Activated CD4-positive, alpha-beta memory T cell treated with anti-CD3 and anti-CD28 coated beads, Interleukin-2, amount 10 ng/mL, durations not matched to agents 7 days and 5 days (primary cell): ENCODE results near the gene FAM50B. TPM values are rescaled to one million over a fixed set of nuclear protein-coding genes. Genes with fewer than 3 reads are reported as not detected.

Experiments used
- CTCF ChIA-PET: fragments of 350-600 bp; sonication (Branson Sonifier 250); formaldehyde crosslinking; loops from one replicate; lab custom pipeline; 2021; ENCODE audit warnings: antibody characterized with exemption, inconsistent platforms; lab: Charles Lee
- POLR2A ChIA-PET: fragments of 350-600 bp; sonication (Branson Sonifier 250); formaldehyde crosslinking; loops from one replicate; lab custom pipeline; 2021; ENCODE audit warnings: antibody characterized with exemption; lab: Charles Lee
- DNase-seq: peaks from one replicate; pipeline ENCODE4 v3.0.0-alpha.2; 2020
- H3K27ac Mint-ChIP-seq: one replicate; pipeline ENCODE4 v1.8.0; 2021; ENCODE audit warnings: mild to moderate bottlenecking, mixed read lengths
- H3K27me3 Mint-ChIP-seq: one replicate; pipeline ENCODE4 v1.8.0; 2021; ENCODE audit warnings: mixed read lengths
- H3K36me3 Mint-ChIP-seq: one replicate; pipeline ENCODE4 v1.8.0; 2021; ENCODE audit warnings: low read depth, mixed read lengths
- H3K4me1 Mint-ChIP-seq: one replicate; pipeline ENCODE4 v1.8.0; 2021; ENCODE audit warnings: mixed read lengths
- H3K4me3 Mint-ChIP-seq: one replicate; pipeline ENCODE4 v1.8.0; 2021; ENCODE audit warnings: mild to moderate bottlenecking, mixed read lengths
- H3K9me3 Mint-ChIP-seq: one replicate; pipeline ENCODE4 v1.8.0; 2021; ENCODE audit warnings: mixed read lengths
- total RNA-seq, 2 experiments: library from RNA; stranded (reverse); gene quantifications; one replicate each; pipeline ENCODE4 v1.2.3, GENCODE V29; 2021

The FAM50B gene, protein sequence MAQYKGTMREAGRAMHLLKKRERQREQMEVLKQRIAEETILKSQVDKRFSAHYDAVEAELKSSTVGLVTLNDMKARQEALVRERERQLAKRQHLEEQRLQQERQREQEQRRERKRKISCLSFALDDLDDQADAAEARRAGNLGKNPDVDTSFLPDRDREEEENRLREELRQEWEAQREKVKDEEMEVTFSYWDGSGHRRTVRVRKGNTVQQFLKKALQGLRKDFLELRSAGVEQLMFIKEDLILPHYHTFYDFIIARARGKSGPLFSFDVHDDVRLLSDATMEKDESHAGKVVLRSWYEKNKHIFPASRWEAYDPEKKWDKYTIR
- 10 to 100 TPM; 14.4 to 14.7 TPM for total RNA-seq

DNA sequence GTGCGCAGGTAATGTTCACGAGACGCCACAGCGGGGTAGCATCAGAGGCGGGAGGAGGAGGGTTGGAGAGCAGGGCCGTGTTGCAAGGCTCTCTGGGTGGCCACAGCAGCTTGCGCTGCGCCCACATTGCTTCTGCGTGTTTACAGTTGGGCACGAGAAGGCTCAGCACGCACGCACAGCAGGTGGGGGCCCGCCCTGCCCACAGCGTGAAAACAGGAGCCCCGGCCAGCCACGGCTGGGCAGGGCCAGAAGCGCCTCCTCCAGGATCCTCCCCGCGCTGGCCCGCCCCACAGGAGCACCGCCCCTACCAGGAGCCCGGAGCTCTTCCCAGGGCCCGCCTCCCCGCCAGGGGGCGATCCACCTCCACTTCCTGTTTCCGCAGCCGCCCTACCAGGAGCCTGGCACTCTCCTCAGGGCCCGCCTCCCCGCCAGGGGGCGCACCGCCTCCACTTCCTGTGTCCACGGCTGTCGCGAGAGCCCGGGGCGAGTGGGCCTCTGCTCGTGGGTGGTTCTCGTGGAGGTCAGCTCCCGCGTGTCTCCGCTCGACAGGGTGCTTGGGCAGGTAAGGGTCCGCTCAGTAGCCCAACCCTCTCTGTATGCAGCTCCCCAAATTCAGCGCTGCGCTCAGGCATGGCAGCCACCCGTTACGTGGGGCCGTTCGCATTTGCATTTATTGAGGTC is at the start of gene FAM50B:
Gene FAM50B, plus strand, starts transcription at position 449 of the 681 bp plus-strand sequence. CDS start 439 bp downstream, outside the sequence.
- CTCF ChIA-PET = interaction anchor here (0.6 to 6.4 kb wide), 39 partner anchors 8 to 1248 kb away, joined by 3 to 67 read pairs (median 4); a partner anchor contains a TSS
- H3K4me3 Mint-ChIP-seq = peak within 1 kb of the TSS; percentile 75
- peaks cover 37% of the 10 kb centered on the region for H3K4me1 Mint-ChIP-seq
- H3K36me3 Mint-ChIP-seq = peaks cover 15% of the 10 kb centered on the region
- H3K27me3 Mint-ChIP-seq = no peaks in the 10 kb centered on the region
- peak; percentile 94 for DNase-seq
- peak within 1 kb of the TSS; percentile 78 for H3K27ac Mint-ChIP-seq
- H3K9me3 Mint-ChIP-seq = peaks cover 5% of the 10 kb centered on the region
- POLR2A ChIA-PET = interaction anchor here (0.8 to 3.6 kb wide), 11 partner anchors 18 to 286 kb away, joined by 3 to 34 read pairs (median 5); partner anchors contain the start of gene ECI2

DNA sequence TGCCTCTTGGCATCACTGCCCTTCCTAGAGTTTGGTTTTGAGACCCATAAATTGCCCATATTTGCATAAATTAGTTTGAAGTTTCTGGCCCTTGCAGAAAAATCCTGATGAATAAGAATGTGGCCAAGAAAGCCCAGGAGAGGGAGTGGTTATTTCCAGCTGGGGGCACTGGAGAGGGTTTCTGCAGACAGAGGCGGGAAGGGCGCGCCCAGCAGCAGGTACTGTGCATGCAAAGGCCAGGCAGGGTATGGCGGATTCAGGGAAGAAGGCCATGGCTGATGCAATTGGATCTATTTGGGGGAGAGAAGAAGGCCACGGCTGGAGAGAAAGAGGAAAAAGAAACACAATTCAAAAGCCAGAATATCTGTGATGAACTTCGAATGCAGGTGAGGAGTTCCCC is 49.5 kb upstream of the FAM50B start:
- H3K9me3 Mint-ChIP-seq = no peaks in the 10 kb centered on the region
- POLR2A ChIA-PET = no interaction called here
- CTCF ChIA-PET = interaction anchor here (1.4 kb wide), 1 partner anchor 24 kb away, joined by 3 read pairs; no protein-coding TSS in a partner anchor

DNA sequence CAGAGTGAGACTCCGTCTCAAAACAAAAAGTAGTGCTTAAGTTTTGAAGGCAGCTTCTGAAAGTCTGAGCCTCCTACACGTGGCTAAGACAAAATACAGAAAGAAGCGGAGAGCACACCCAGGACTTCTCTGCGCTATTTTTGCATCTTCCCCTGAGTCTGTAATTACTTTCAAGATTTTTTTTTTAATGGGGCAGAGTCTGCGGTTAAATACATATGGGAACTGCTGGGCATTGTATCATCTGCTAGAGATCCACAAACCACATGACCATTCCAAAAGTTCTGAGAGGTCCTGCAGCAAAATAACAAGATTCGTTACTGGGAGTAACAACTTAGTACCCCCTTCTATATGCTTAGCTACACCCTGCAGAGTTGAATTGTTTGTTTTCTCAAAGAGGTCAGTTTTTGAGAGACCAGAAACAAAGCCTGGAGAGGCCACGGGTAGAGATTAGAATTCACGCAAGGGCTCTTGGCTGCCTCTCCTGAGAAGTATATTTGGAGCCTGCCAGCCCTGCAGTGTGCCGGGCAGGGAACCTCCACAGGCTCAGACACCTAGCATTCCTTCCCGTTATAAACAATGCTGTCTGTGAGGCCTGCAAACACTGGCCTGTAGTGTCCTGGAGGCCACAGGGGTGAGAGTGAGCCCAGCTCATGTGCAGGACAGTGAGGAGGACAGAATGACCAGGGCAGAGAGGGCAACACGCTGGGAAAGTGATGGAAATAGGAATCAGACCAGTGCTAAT is 48.2 kb upstream of the FAM50B start:
- Mint-ChIP-seq H3K4me3 (no peak overlapping the region), H3K27ac (no peak overlapping the region), H3K9me3 (no peaks in the 10 kb centered on the region), H3K4me1 (peaks cover 3% of the 10 kb centered on the region), H3K27me3 (peaks cover 1% of the 10 kb centered on the region), H3K36me3 (no peaks in the 10 kb centered on the region)
- ChIA-PET POLR2A (no interaction called here), CTCF (no interaction called here)
- DNase-seq = no peak

More for the DNA sequence above, 49.5 kb upstream of the FAM50B start:
- no peak overlapping the region for H3K4me3 Mint-ChIP-seq
- H3K27me3 Mint-ChIP-seq = peaks cover 1% of the 10 kb centered on the region
- no peaks in the 10 kb centered on the region for H3K36me3 Mint-ChIP-seq
- no peak overlapping the region for H3K27ac Mint-ChIP-seq
- peaks cover 3% of the 10 kb centered on the region for H3K4me1 Mint-ChIP-seq
- DNase-seq = no peak

DNA sequence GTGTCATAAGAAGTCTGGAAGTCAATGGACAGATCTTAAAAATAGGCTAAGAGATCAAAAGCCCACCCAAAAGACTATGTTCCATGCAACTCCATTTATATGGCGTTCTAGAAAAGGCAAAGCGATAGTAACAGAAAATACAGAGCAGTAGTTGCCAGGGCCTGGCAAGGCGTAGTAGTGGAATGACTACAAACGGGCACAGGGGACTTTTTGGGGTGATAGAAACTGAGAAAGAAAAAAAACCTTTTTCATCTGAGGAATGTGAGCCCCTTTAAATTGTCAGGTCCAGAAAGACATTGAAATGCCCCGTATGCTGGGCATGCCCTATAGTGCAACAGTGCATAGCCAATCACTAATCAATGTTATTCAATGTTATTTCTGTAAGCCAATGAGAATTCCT is 47.2 kb upstream of the FAM50B start:
- no peak for DNase-seq
- Mint-ChIP-seq H3K4me1 (peaks cover 3% of the 10 kb centered on the region), H3K36me3 (no peaks in the 10 kb centered on the region), H3K27ac (no peak overlapping the region), H3K9me3 (no peaks in the 10 kb centered on the region), H3K27me3 (peaks cover 1% of the 10 kb centered on the region), H3K4me3 (no peak overlapping the region)
- ChIA-PET POLR2A (no interaction called here), CTCF (no interaction called here)

DNA sequence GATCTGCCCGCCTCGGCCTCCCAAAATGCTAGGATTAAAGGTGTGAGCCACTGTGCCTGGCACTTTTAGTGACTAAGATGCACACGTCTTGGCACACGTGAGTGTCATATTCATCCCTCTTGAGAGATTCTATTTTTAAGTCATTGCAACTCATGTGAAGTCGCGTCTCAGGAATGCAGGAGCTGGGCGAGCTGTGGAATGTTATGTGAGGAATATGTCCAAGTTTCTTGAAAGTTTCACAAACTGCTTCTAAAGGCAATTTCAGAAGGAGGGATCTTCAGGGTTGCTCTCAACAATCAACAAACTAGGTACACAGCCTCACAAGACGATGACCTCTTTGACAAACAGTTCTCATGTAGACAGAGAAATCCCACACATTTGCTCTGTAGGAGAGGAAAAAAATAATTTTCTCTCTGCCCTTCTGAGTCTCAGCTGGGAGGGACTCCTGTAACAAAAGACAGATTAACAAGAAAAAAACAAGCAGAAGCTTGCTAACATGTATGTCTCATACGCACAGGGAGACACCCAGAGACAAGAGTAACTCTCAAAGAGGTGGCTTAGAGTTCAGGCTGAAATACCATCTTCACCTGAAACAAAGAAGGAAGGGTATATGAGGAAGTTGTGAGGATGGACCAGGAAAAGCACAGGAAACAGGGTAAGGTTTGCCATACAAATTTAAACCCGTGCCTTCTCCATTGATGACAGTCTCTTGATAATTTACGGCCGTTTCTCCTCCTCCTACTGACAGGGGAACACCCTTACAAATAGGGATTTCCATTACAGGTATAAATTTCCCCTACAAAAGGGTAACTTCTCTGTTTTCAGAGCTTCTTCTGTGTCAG is 45.3 kb upstream of the FAM50B start:
- H3K4me1 Mint-ChIP-seq = peaks cover 3% of the 10 kb centered on the region
- H3K4me3 Mint-ChIP-seq = no peak overlapping the region
- no peaks in the 10 kb centered on the region for H3K9me3 Mint-ChIP-seq
- CTCF ChIA-PET = no interaction called here
- no peak for DNase-seq
- POLR2A ChIA-PET = no interaction called here
- H3K27ac Mint-ChIP-seq = no peak overlapping the region
- H3K27me3 Mint-ChIP-seq = peaks cover 1% of the 10 kb centered on the region
- H3K36me3 Mint-ChIP-seq = no peaks in the 10 kb centered on the region

DNA sequence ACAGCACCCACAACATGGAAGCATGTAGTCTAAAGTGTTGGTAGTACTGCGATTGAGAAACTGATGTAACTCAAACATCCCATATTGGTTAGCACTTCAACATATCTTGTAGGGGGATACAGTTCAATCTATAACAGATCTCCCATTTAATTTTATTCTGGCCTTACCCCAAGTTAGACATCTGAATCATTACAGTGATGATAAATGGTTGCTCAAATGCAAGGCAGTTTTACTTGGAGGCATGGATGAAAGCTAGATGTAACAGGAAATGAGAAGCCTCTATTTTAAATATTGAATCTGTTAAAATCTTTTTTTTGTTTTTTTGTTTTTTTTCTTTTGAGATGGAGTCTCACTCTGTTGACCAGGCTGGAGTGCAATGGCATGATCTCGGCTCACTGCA is 44.2 kb upstream of the FAM50B start:
- CTCF ChIA-PET = no interaction called here
- H3K9me3 Mint-ChIP-seq = no peaks in the 10 kb centered on the region
- H3K36me3 Mint-ChIP-seq = no peaks in the 10 kb centered on the region
- no peak overlapping the region for H3K4me3 Mint-ChIP-seq
- H3K27ac Mint-ChIP-seq = no peak overlapping the region
- peaks cover 1% of the 10 kb centered on the region for H3K27me3 Mint-ChIP-seq
- DNase-seq = no peak
- POLR2A ChIA-PET = no interaction called here
- H3K4me1 Mint-ChIP-seq = peaks cover 3% of the 10 kb centered on the region

DNA sequence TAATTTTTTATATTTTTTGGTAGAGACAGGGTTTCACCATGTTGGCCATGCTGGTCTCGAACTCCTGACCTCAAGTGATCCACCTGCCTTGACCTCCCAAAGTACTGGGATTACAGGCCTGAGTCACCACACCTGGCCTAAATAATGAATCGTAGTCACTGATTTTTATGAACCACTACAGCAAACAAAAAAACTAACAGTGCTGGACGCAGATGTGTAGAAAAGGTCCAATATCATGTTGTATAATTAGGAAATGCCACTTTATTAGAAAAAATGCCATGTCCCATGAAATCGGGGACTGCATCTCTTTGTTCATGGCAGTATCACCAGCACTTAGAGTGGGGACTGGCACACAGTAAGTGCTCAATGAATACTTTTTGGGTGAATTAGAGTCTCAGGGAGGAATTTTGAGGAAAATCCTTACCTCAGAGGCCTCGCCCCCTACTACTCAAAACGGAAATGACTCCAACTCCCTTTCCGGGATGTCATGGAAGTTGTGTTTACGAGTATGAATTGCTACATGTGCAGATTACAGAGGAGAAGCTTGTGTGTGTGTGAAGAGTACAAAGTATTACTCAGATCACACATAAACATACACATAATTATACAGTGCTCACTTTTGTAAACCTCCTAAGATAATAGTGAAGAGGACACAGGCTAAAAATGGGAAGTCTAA is 43.6 kb upstream of the FAM50B start:
- POLR2A ChIA-PET = no interaction called here
- CTCF ChIA-PET = no interaction called here
- Mint-ChIP-seq H3K4me1 (peaks cover 3% of the 10 kb centered on the region), H3K9me3 (no peaks in the 10 kb centered on the region), H3K27me3 (peaks cover 1% of the 10 kb centered on the region), H3K36me3 (no peaks in the 10 kb centered on the region), H3K27ac (no peak overlapping the region), H3K4me3 (no peak overlapping the region)
- DNase-seq = no peak

DNA sequence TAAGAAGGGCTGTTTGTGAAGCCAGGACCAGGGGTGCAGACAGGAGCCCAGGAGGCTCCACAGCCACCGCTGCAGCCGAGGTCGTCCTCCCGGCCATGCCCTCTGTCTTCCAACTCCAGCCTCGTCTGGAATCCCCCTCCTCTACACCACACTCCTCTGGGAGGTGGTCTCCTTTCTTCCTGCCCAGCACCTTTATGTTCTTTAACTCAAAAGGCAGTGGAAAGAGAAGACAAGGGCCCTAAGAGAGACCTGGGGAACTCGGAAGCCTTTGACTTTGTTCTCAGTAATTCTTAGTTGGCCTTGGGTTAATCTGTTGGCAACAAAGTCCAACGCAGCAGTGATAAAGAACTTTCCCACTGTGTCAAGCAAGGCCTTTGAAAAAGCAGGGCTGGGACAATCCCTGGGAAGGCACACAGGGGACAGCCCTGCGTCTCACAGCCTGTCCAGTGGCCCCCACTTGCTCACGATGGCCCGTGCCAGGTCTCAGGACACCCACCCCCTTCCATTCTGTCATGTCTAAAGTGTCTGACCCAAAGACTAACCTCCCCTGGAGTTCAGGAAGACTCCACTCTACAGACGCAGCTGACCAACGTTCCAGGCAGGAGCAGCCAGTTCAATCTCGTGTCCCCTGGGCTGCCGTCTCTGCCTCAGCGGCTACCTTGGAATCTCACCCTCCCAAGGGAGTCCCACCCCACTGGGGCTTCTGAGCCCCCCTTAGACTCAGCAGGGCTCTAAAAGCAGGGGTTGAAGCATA is 42.8 kb upstream of the FAM50B start:
- no peak overlapping the region for H3K4me3 Mint-ChIP-seq
- no peak overlapping the region for H3K27ac Mint-ChIP-seq
- POLR2A ChIA-PET = no interaction called here
- CTCF ChIA-PET = no interaction called here
- no peaks in the 10 kb centered on the region for H3K27me3 Mint-ChIP-seq
- H3K4me1 Mint-ChIP-seq = peaks cover 3% of the 10 kb centered on the region
- no peak for DNase-seq
- no peaks in the 10 kb centered on the region for H3K36me3 Mint-ChIP-seq
- H3K9me3 Mint-ChIP-seq = no peaks in the 10 kb centered on the region

DNA sequence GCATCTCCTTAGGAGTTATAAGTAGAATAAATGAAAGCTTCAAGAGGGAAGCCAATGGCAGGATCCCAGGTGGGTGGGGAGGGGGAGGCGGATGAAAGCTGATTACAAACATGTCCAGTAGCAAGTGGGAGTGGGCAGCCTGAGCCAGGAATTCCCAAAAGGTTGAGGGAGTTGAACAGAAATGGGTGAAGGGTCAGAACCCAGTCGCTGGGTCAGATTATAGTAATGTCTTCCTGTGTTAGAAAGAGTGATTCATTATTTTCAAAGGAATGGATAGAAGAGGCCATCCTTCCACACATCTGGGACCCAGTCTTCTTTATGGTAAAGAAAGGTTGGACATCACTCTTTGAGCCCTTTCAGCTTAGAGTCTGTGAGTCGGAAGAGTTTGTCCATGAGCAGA is 41.0 kb upstream of the FAM50B start:
- Mint-ChIP-seq H3K27ac (no peak overlapping the region), H3K9me3 (no peaks in the 10 kb centered on the region), H3K4me3 (no peak overlapping the region), H3K36me3 (no peaks in the 10 kb centered on the region), H3K27me3 (no peaks in the 10 kb centered on the region), H3K4me1 (no peaks in the 10 kb centered on the region)
- ChIA-PET CTCF (interaction anchor here (1.0 kb wide), 1 partner anchor 170 kb away, joined by 4 read pairs; no protein-coding TSS in a partner anchor), POLR2A (no interaction called here)
- DNase-seq = no peak

DNA sequence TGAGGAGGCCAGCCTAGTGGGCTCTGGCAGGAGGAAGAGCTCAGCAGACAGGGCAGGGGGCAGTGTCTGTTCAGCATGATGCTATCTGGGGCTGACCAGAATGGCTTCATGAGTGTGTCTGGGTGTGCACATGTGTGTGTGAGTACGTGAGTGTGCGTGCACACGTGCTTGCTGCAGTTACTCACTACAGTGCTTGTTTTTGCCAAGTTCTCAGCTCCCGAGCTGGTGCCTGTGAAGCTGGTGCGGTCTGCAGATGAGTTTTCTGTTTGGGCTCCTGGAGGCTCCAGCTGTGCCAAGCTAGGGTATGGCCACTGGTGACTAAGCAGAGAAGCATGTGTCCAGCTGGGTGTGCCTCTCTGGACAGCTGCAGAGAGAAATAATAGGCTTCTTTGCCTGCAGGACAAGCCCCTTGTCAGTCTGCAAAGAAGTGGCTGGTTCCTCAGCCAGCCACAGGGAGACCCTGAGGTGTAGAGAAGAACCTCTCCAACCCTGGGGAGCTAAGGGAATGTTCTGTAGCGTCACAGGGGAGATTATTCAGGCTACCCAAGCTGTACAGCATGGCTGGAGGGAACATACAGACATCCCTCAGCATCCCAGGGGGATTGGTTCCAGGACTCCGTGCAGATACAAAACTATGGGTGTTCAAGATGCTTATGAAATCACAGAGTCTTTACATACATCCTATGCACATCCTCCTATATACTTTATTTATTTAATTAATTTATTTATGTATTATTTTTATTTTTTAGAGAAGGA is 40.2 kb upstream of the FAM50B start:
- H3K4me3 Mint-ChIP-seq = no peak overlapping the region
- H3K4me1 Mint-ChIP-seq = no peaks in the 10 kb centered on the region
- no peak for DNase-seq
- ChIA-PET POLR2A (no interaction called here), CTCF (interaction anchor here (1.0 kb wide), 1 partner anchor 169 kb away, joined by 4 read pairs; no protein-coding TSS in a partner anchor)
- H3K27ac Mint-ChIP-seq = no peak overlapping the region
- H3K36me3 Mint-ChIP-seq = no peaks in the 10 kb centered on the region
- H3K9me3 Mint-ChIP-seq = no peaks in the 10 kb centered on the region
- no peaks in the 10 kb centered on the region for H3K27me3 Mint-ChIP-seq

DNA sequence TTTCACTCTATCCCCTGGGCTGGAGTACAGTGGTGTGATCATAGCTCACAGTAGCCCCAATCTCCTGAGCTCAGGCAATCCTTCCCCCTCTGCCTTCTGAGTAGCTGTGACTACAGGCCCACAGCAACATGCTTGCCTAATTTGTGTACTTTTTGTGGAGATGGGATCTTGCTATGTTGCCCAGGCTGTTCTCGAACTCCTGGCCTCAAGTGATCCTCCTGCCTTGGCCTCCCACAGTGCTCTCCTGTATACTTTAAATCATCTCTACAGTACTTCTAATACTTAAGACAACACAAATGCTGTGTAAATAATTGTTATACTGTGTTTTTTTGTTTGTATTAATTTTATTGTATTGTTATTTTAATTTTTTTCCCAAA is 39.7 kb upstream of the FAM50B start:
- Mint-ChIP-seq H3K27ac (no peak overlapping the region), H3K36me3 (no peaks in the 10 kb centered on the region), H3K9me3 (no peaks in the 10 kb centered on the region), H3K4me3 (no peak overlapping the region), H3K27me3 (no peaks in the 10 kb centered on the region), H3K4me1 (no peaks in the 10 kb centered on the region)
- no peak for DNase-seq
- POLR2A ChIA-PET = no interaction called here
- CTCF ChIA-PET = no interaction called here
